K562 (cell line): ENCODE data around the gene VGLL4. TPM values are rescaled to one million over a fixed set of nuclear protein-coding genes. Genes with fewer than 3 reads are reported as not detected.

ENCODE experiments used
- ATAC-seq: fragments of 200-7000 bp; cut with Tn5 transposase; 3 replicates; pipeline ENCODE4 v1.9.1; 2020; ENCODE audit warnings: moderate library complexity
- BruUV-seq: library from RNA; stranded (reverse); fragments of 400-500 nt; replicated peaks from 2 replicates; lab custom pipeline; 2021; lab: Mats Ljungman, UMichigan
- CTCF ChIA-PET: fragments of 300-600 bp; formaldehyde crosslinking; extraction: SDS; loops from one replicate; lab custom pipeline; 2021; ENCODE audit warnings: low intra/inter-chr PET ratio; lab: Yijun Ruan, JAX
- POLR2A ChIA-PET: fragments of 300-600, 350-650 bp; sonication (Branson Sonifier 250); formaldehyde crosslinking; extraction: SDS; loops from one replicate; lab custom pipeline; 2021; ENCODE audit warnings: antibody characterized with exemption, inconsistent platforms; lab: Yijun Ruan, JAX
- DNase-seq, 4 experiments: peaks; one replicate each; pipeline versions ENCODE4 v3.0.0 to v3.0.0-alpha.2; 2011 to 2018; ENCODE audit warnings: low spot score in 3 of 4, mixed read lengths in 3 of 4; ENCODE audit errors: extremely low read depth in 1 of 4
- FAIRE-seq: peaks from 2 replicates; lab custom pipeline; 2011; peaks lifted over from hg19 to GRCh38; lab: Jason Lieb, UNC
- H2AFZ ChIP-seq: 2 replicates; pipeline ENCODE4 v1.6.0; 2011; ENCODE audit warnings: low read depth, low read length, control low read depth, inconsistent platforms
- H3K27ac ChIP-seq: fragments of 200-600 bp; 3 replicates; pipeline ENCODE4 v1.8.0; 2011; ENCODE audit warnings: low read depth, mild to moderate bottlenecking, control low read depth, inconsistent platforms, low read length, moderate library complexity, mixed read lengths; ENCODE audit errors: extremely low read depth
- H3K27me3 ChIP-seq, 2 experiments: fragments of 300-600 bp in 1 of 2; 2 replicates in 1 of 2; 3 replicates in 1 of 2; pipeline versions ENCODE4 v1.6.0 to v1.8.0; 2011; ENCODE audit warnings: inconsistent platforms in 2 of 2, low read length in 2 of 2, mild to moderate bottlenecking in 1 of 2, mixed read lengths in 1 of 2, moderate library complexity in 1 of 2; ENCODE audit not compliant: control insufficient read depth in 2 of 2, insufficient read depth in 2 of 2
- H3K36me3 ChIP-seq: fragments of 300-600 bp; 3 replicates; pipeline ENCODE4 v1.8.0; 2011; ENCODE audit warnings: mild to moderate bottlenecking, low read length, inconsistent platforms; ENCODE audit not compliant: control insufficient read depth, insufficient read depth
- H3K4me1 ChIP-seq, 2 experiments: fragments of 200-600 bp in 1 of 2; replicated peaks in 1 of 2; 2 replicates in 1 of 2; 3 replicates in 1 of 2; pipeline versions ENCODE4 v1.5.1 to v1.8.0; 2011; ENCODE audit warnings: inconsistent platforms in 2 of 2, low read length in 2 of 2, mild to moderate bottlenecking in 1 of 2, mixed read lengths in 1 of 2, moderate library complexity in 1 of 2; ENCODE audit not compliant: control insufficient read depth in 2 of 2, insufficient read depth in 2 of 2
- H3K4me2 ChIP-seq: 2 replicates; pipeline ENCODE4 v1.6.1; 2011; ENCODE audit warnings: low read length, control low read depth, inconsistent platforms, mixed read lengths; ENCODE audit not compliant: insufficient read depth
- H3K4me3 ChIP-seq: fragments of 200-600 bp; sonication (generic), shearing (Covaris generic); 2 replicates; pipeline ENCODE4 v1.5.1; 2016; ENCODE audit warnings: control low read depth, inconsistent platforms
- H3K79me2 ChIP-seq: fragments of 200-600 bp; 3 replicates; pipeline ENCODE4 v1.8.0; 2011; ENCODE audit warnings: low read length, inconsistent platforms; ENCODE audit not compliant: control insufficient read depth, insufficient read depth
- H3K9ac ChIP-seq, 2 experiments: 2 replicates each; pipeline versions ENCODE4 v1.6.0 to v1.6.1; 2011; ENCODE audit warnings: low read depth in 2 of 2, low read length in 2 of 2, control low read depth in 1 of 2, inconsistent platforms in 1 of 2, mild to moderate bottlenecking in 1 of 2, mixed read lengths in 1 of 2; ENCODE audit not compliant: insufficient read depth in 1 of 2
- H3K9me1 ChIP-seq: one replicate; pipeline ENCODE4 v1.6.0; 2011; ENCODE audit warnings: inconsistent platforms, mild to moderate bottlenecking, low read length, moderate library complexity; ENCODE audit not compliant: control insufficient read depth, insufficient read depth
- H3K9me3 ChIP-seq: replicated peaks from 2 replicates; pipeline ENCODE4 v1.5.1; 2011; ENCODE audit warnings: low read depth, low read length, inconsistent platforms; ENCODE audit not compliant: control insufficient read depth, insufficient read depth
- H4K20me1 ChIP-seq: replicated peaks from 2 replicates; pipeline ENCODE4 v1.6.1; 2011; ENCODE audit warnings: low read length, inconsistent platforms, mixed read lengths; ENCODE audit not compliant: control insufficient read depth, insufficient read depth
- E2F6 ChIP-seq, 2 experiments: IDR thresholded peaks; 2 replicates each; pipeline ENCODE4 v1.6.1; 2011; ENCODE audit warnings: borderline replicate concordance in 1 of 2, control low read depth in 1 of 2, low read depth in 1 of 2, low read length in 1 of 2, mild to moderate bottlenecking in 1 of 2, mixed read lengths in 1 of 2, moderate library complexity in 1 of 2; ENCODE audit not compliant: insufficient read depth in 1 of 2, insufficient read length in 1 of 2, poor library complexity in 1 of 2, severe bottlenecking in 1 of 2; ENCODE audit errors: extremely low read depth in 1 of 2
- ETS1 ChIP-seq: conservative IDR thresholded peaks from 2 replicates; pipeline ENCODE4 v1.6.1; 2011; ENCODE audit warnings: low read depth, mild to moderate bottlenecking, low read length; ENCODE audit not compliant: control insufficient read depth
- MXD1 ChIP-seq: fragments of 250-450 bp; sonication (Bioruptor Pico); IDR thresholded peaks from 2 replicates; pipeline ENCODE4 v1.8.0; 2021; ENCODE audit warnings: borderline replicate concordance, mild to moderate bottlenecking, moderate library complexity; ENCODE audit not compliant: poor library complexity, severe bottlenecking
- PCBP2 ChIP-seq: fragments of 200-400 bp; formaldehyde crosslinking; IDR thresholded peaks from 2 replicates; pipeline ENCODE4 v1.6.1; 2018; ENCODE audit warnings: low read length, low read depth, mild to moderate bottlenecking, moderate library complexity; ENCODE audit not compliant: poor library complexity, severe bottlenecking
- U2AF1 ChIP-seq: fragments of 200-400 bp; formaldehyde crosslinking; optimal IDR thresholded peaks from 2 replicates; pipeline ENCODE3; 2017; ENCODE audit warnings: mild to moderate bottlenecking, low read depth, low read length, moderate library complexity
- ZC3H4 ChIP-seq: sonication (generic); formaldehyde crosslinking; IDR thresholded peaks from 2 replicates; pipeline ENCODE4 v1.9.0; 2021; ENCODE audit warnings: missing genetic modification reagents, borderline replicate concordance
- ZNF695 ChIP-seq: fragments of 450-650 bp; formaldehyde crosslinking; IDR thresholded peaks from 2 replicates; pipeline ENCODE4 v1.4.0; 2020; ENCODE audit warnings: mild to moderate bottlenecking, moderate library complexity
- WGBS: fragments of 100-300 bp; shearing (Covaris generic); methylation state at CpG from one replicate; pipeline ENCODE4 v1.1.6; 2016; ENCODE audit warnings: low coverage, mixed read lengths; ENCODE audit not compliant: insufficient coverage; ENCODE audit errors: missing lambda C conversion rate; 5-methylcytosine and 5-hydroxymethylcytosine counted together
- in situ Hi-C: fragments of 300-500 bp; cut with MboI; formaldehyde crosslinking; loops from 4 replicates; pipeline ENCODE4 v1.15.0; 2018; ENCODE audit warnings: inconsistent platforms, mixed read lengths
- intact Hi-C: fragments of 100-400 bp; cut with micrococcal nuclease; formaldehyde crosslinking; loops from 2 replicates; pipeline ENCODE4 v1.14.2; 2022
- polyA plus RNA-seq, 8 experiments: library from polyadenylated mRNA; depleted of rRNA in 4 of 8; stranded (reverse) in 5 of 8; unstranded in 3 of 8; fragments of >200 nt; fragmentation: Nextera tagmentation in 2 of 8; fragmentation: Illumina TruSeq in 1 of 8; extraction: Ambion mirVana in 2 of 8; extraction: Trizol in 1 of 8; gene quantifications; 2 replicates each; pipeline versions ENCODE4 v1.2.1 to v1.2.3, GENCODE V29; 2011 to 2014; ENCODE audit warnings: inconsistent platforms in 1 of 8, missing spikeins in 1 of 8
- total RNA-seq, 7 experiments: library from RNA; depleted of rRNA in 6 of 7; stranded (reverse); fragments of >200 nt in 6 of 7; fragmentation: Illumina TruSeq in 2 of 7; extraction: Trizol in 2 of 7; gene quantifications; 2 replicates each; pipeline versions ENCODE4 v1.2.1 to v1.2.3, GENCODE V29; 2011 to 2021; ENCODE audit warnings: low replicate concordance in 1 of 7

Gene VGLL4
- total and polyA plus RNA-seq, 9 of the 15 experiments (the other 6 are each of a cell fraction or from before 2014, with no cell fraction given), result 0.27 to 10.9 (median 8.6) TPM

GRCh38 chr3:11679964-11680363 lies 36.2 kb upstream of the VGLL4 start (continued):
- TF ChIP-seq U2AF1 (no peak), PCBP2 (no peak), ZC3H4 (CRISPR knock-in tag) (no peak)

GRCh38 chr3:11672363-11672762 lies 28.6 kb upstream of the VGLL4 start:
- H4K20me1 ChIP-seq, result no peaks in the 10 kb centered on the region
- FAIRE-seq (no peak), DNase-seq (no peak), ATAC-seq (no peak)
- no peak overlapping the region for H3K4me3 ChIP-seq
- no peak overlapping the region for H3K4me2 ChIP-seq
- in situ Hi-C loops (loop anchor here (25.0 kb wide), 1 partner anchor 910 kb away; no protein-coding TSS in a partner anchor), intact Hi-C loops (no loop called here)
- no peak overlapping the region for H3K9ac ChIP-seq
- H3K9me1 ChIP-seq, result no peaks in the 10 kb centered on the region
- no peak overlapping the region for H3K27ac ChIP-seq
- WGBS, result 0% methylated on average over 3 of the region's 3 CpGs
- H3K4me1 ChIP-seq, result no peaks in the 10 kb centered on the region; a peak in 1 of 5 replicates
- H3K79me2 ChIP-seq, result no peaks in the 10 kb centered on the region
- no peaks in the 10 kb centered on the region for H3K36me3 ChIP-seq
- ChIA-PET POLR2A (interaction anchor here (0.6 to 1.1 kb wide), 3 partner anchors 19 to 400 kb away, joined by 3 to 4 read pairs (median 3); no protein-coding TSS in a partner anchor), CTCF (no interaction called here)
- no peak overlapping the region for H2AFZ ChIP-seq
- H3K9me3 ChIP-seq, result no peaks in the 10 kb centered on the region
- TF ChIP-seq ZNF695 (no peak), ETS1 (no peak), E2F6 (IDR thresholded peaks at IDR 0.05; ENCODE audit: borderline replicate concordance in 1 of 2, extremely low read depth in 1 of 2, insufficient read depth in 1 of 2, insufficient read length in 1 of 2, low read depth in 1 of 2, low read length in 1 of 2, poor library complexity in 1 of 2, severe bottlenecking in 1 of 2) (no peak), MXD1 (CRISPR knock-in tag) (no peak)
- H3K27me3 ChIP-seq, result peaks cover 16 to 27% of the 10 kb centered on the region in 2 experiments
- no TSS peak for BruUV-seq
